SU-DHL-6 (cell line): ENCODE data around the gene ACAP2.

Experiments
- EZH2phosphoT487 ChIP-seq: fragments of 200-600 bp; sonication (generic), shearing (Covaris generic); conservative IDR thresholded peaks from 2 replicates; pipeline ENCODE4 v1.6.1; 2018; ENCODE audit warnings: mild to moderate bottlenecking, antibody characterized with exemption, low read length, moderate library complexity, mixed read lengths
- TF ChIP-seq, protein P1 (sequence below): fragments of 200-600 bp; sonication (generic); IDR thresholded peaks from one replicate; pipeline ENCODE4 v1.5.1; 2017; ENCODE audit warnings: antibody characterized with exemption, mild to moderate bottlenecking, low read length, moderate library complexity; ENCODE audit not compliant: insufficient read depth, poor library complexity, severe bottlenecking

- TF ChIP-seq, protein P1, sequence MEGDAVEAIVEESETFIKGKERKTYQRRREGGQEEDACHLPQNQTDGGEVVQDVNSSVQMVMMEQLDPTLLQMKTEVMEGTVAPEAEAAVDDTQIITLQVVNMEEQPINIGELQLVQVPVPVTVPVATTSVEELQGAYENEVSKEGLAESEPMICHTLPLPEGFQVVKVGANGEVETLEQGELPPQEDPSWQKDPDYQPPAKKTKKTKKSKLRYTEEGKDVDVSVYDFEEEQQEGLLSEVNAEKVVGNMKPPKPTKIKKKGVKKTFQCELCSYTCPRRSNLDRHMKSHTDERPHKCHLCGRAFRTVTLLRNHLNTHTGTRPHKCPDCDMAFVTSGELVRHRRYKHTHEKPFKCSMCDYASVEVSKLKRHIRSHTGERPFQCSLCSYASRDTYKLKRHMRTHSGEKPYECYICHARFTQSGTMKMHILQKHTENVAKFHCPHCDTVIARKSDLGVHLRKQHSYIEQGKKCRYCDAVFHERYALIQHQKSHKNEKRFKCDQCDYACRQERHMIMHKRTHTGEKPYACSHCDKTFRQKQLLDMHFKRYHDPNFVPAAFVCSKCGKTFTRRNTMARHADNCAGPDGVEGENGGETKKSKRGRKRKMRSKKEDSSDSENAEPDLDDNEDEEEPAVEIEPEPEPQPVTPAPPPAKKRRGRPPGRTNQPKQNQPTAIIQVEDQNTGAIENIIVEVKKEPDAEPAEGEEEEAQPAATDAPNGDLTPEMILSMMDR: no peak
- no peak for TF ChIP-seq EZH2phosphoT487
Measured at GRCh38 chr3:195296662-195297061, 146.2 kb downstream of the ACAP2 start.
